ENCODE results near the gene SNTG2. TPM values are rescaled to one million over a fixed set of nuclear protein-coding genes. Genes with fewer than 3 reads are reported as not detected.

The SNTG2 gene
- total RNA-seq, 1 donor from 2014 or later, result 1.9 TPM

DNA sequence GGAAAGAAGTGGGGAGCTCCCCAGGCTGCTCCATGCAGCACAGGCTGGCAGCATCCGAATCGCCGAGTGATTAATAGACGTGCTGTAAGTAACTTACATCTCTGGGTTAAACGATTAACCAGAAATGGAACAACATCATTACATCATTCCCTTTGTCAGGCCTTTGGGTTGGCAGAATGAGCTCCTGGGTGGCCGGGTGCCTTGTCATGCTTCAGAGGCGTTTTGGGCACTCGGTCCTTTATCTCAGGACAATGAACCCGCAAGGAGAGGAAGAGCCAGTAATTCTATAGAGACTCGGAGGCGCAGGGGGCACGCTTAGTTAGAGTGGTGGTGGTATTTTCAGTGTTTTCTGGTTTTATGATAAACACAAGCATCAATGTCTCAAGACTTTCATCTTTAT is 315.7 kb downstream of the SNTG2 start:
- no peak overlapping the region for H3K9ac ChIP-seq (ENCODE audit: low read length)
- no peaks in the 10 kb centered on the region for H3K9me3 ChIP-seq (ENCODE audit: insufficient read depth, low read depth, low read length)
- Mint-ChIP-seq H3K4me3 (ENCODE audit: unreplicated experiment) (no peak overlapping the region), H3K27ac (ENCODE audit: unreplicated experiment) (no peak overlapping the region), H3K36me3 (ENCODE audit: low read depth, unreplicated experiment) (no peaks in the 10 kb centered on the region), H3K4me1 (ENCODE audit: low read depth, unreplicated experiment) (no peaks in the 10 kb centered on the region), H3K27me3 (ENCODE audit: low read depth, unreplicated experiment) (peaks cover 20% of the 10 kb centered on the region), H3K9me3 (ENCODE audit: unreplicated experiment) (no peaks in the 10 kb centered on the region)
- TF ChIP-seq, protein P1, sequence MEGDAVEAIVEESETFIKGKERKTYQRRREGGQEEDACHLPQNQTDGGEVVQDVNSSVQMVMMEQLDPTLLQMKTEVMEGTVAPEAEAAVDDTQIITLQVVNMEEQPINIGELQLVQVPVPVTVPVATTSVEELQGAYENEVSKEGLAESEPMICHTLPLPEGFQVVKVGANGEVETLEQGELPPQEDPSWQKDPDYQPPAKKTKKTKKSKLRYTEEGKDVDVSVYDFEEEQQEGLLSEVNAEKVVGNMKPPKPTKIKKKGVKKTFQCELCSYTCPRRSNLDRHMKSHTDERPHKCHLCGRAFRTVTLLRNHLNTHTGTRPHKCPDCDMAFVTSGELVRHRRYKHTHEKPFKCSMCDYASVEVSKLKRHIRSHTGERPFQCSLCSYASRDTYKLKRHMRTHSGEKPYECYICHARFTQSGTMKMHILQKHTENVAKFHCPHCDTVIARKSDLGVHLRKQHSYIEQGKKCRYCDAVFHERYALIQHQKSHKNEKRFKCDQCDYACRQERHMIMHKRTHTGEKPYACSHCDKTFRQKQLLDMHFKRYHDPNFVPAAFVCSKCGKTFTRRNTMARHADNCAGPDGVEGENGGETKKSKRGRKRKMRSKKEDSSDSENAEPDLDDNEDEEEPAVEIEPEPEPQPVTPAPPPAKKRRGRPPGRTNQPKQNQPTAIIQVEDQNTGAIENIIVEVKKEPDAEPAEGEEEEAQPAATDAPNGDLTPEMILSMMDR (IDR thresholded peaks at IDR 0.05; ENCODE audit: insufficient read depth, low read depth, low read length), result no peak
- no peak for TF ChIP-seq EZH2 (IDR thresholded peaks at IDR 0.05; ENCODE audit: insufficient read depth, low read length)
- no peaks in the 10 kb centered on the region for H4K20me1 ChIP-seq (ENCODE audit: insufficient read depth, low read length)
- no peak overlapping the region for H2AFZ ChIP-seq (ENCODE audit: low read depth, low read length)
- no peaks in the 10 kb centered on the region for H3K4me1 ChIP-seq (ENCODE audit: insufficient read depth, low read length)
- no peak for DNase-seq (ENCODE audit: low read depth)
- H3K79me2 ChIP-seq (ENCODE audit: insufficient read depth, low read length), result no peaks in the 10 kb centered on the region
- no peak overlapping the region for H3K4me2 ChIP-seq (ENCODE audit: low read length)
- H3K27me3 ChIP-seq (ENCODE audit: insufficient read depth, low read length), result no peaks in the 10 kb centered on the region
- H3K36me3 ChIP-seq (ENCODE audit: insufficient read depth, low read length), result no peaks in the 10 kb centered on the region
- FAIRE-seq, result no peak
- H3K4me3 ChIP-seq (ENCODE audit: insufficient read depth, low read depth, low read length), result no peak overlapping the region
- H3K27ac ChIP-seq (ENCODE audit: low read depth, low read length), result no peak overlapping the region

DNA sequence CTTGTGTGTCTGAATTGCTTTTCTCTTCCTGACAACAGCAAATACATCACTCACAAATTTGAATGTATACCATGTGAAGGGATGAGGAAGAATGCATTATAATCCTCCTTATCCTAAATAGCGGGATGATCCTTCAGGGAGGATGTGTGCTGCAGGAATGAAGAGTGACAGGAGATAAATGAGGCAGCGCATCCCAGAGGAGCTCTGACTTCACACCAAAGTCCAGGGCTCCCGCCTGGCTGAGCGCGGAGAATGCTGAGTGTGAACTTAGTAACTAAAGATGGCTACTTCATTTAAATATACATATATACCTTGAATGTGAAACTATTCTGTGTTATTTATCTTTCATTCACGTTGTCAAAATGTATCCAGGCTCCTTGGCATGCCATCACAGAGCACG is 317.4 kb downstream of the SNTG2 start:
- H3K27me3 ChIP-seq (ENCODE audit: insufficient read depth, low read length), result no peaks in the 10 kb centered on the region
- no peak for FAIRE-seq
- no peak overlapping the region for H3K27ac ChIP-seq (ENCODE audit: low read depth, low read length)
- DNase-seq (ENCODE audit: low read depth), result no peak
- no peaks in the 10 kb centered on the region for H4K20me1 ChIP-seq (ENCODE audit: insufficient read depth, low read length)
- no peaks in the 10 kb centered on the region for H3K4me1 Mint-ChIP-seq (ENCODE audit: low read depth, unreplicated experiment)
- no peaks in the 10 kb centered on the region for H3K9me3 Mint-ChIP-seq (ENCODE audit: unreplicated experiment)
- peaks cover 2% of the 10 kb centered on the region for H3K9me3 ChIP-seq (ENCODE audit: insufficient read depth, low read depth, low read length)
- H3K9ac ChIP-seq (ENCODE audit: low read length), result no peak overlapping the region
- H3K36me3 Mint-ChIP-seq (ENCODE audit: low read depth, unreplicated experiment), result no peaks in the 10 kb centered on the region
- H2AFZ ChIP-seq (ENCODE audit: low read depth, low read length), result no peak overlapping the region
- H3K4me3 ChIP-seq (ENCODE audit: insufficient read depth, low read depth, low read length), result no peak overlapping the region
- H3K27ac Mint-ChIP-seq (ENCODE audit: unreplicated experiment), result no peak overlapping the region
- no peaks in the 10 kb centered on the region for H3K36me3 ChIP-seq (ENCODE audit: insufficient read depth, low read length)
- TF ChIP-seq, protein P1 (IDR thresholded peaks at IDR 0.05; ENCODE audit: insufficient read depth, low read depth, low read length), result no peak
- no peak for TF ChIP-seq EZH2 (IDR thresholded peaks at IDR 0.05; ENCODE audit: insufficient read depth, low read length)
- H3K4me1 ChIP-seq (ENCODE audit: insufficient read depth, low read length), result no peaks in the 10 kb centered on the region
- H3K79me2 ChIP-seq (ENCODE audit: insufficient read depth, low read length), result no peaks in the 10 kb centered on the region
- no peak overlapping the region for H3K4me2 ChIP-seq (ENCODE audit: low read length)
- H3K27me3 Mint-ChIP-seq (ENCODE audit: low read depth, unreplicated experiment), result peaks cover 19% of the 10 kb centered on the region
- H3K4me3 Mint-ChIP-seq (ENCODE audit: unreplicated experiment), result no peak overlapping the region

DNA sequence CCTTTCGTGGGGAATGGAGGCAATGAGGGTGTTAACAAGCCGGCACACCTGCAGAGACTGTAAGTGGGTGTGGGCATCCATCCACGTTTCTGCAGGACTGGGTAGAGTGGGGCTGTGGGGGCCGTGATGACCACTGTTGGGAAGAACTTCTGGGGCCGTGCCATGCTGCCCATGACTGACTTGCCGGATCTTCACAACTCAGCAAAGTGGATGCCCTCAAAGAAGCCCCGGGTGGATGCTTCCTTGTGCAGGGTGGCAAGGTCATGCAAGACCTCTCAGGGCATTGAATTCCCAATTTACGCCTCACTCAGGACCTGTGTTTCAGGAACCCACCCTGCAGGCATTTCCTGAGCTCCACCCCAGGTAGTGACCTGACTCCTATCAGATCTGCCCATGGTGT is 319.2 kb downstream of the SNTG2 start:
- H3K27ac Mint-ChIP-seq (ENCODE audit: unreplicated experiment), result no peak overlapping the region
- peaks cover 2% of the 10 kb centered on the region for H3K9me3 ChIP-seq (ENCODE audit: insufficient read depth, low read depth, low read length)
- no peak overlapping the region for H2AFZ ChIP-seq (ENCODE audit: low read depth, low read length)
- no peaks in the 10 kb centered on the region for H3K79me2 ChIP-seq (ENCODE audit: insufficient read depth, low read length)
- H3K9me3 Mint-ChIP-seq (ENCODE audit: unreplicated experiment), result peaks cover 2% of the 10 kb centered on the region
- H3K4me2 ChIP-seq (ENCODE audit: low read length), result no peak overlapping the region
- no peaks in the 10 kb centered on the region for H3K4me1 Mint-ChIP-seq (ENCODE audit: low read depth, unreplicated experiment)
- no peaks in the 10 kb centered on the region for H3K4me1 ChIP-seq (ENCODE audit: insufficient read depth, low read length)
- H3K27me3 ChIP-seq (ENCODE audit: insufficient read depth, low read length), result no peaks in the 10 kb centered on the region
- FAIRE-seq (no peak), DNase-seq (ENCODE audit: low read depth) (no peak)
- peaks cover 22% of the 10 kb centered on the region for H3K27me3 Mint-ChIP-seq (ENCODE audit: low read depth, unreplicated experiment)
- TF ChIP-seq, protein P1 (IDR thresholded peaks at IDR 0.05; ENCODE audit: insufficient read depth, low read depth, low read length), result no peak
- no peak for TF ChIP-seq EZH2 (IDR thresholded peaks at IDR 0.05; ENCODE audit: insufficient read depth, low read length)
- H3K4me3 Mint-ChIP-seq (ENCODE audit: unreplicated experiment), result no peak overlapping the region
- no peaks in the 10 kb centered on the region for H3K36me3 Mint-ChIP-seq (ENCODE audit: low read depth, unreplicated experiment)
- no peaks in the 10 kb centered on the region for H3K36me3 ChIP-seq (ENCODE audit: insufficient read depth, low read length)
- no peak overlapping the region for H3K9ac ChIP-seq (ENCODE audit: low read length)
- H3K27ac ChIP-seq (ENCODE audit: low read depth, low read length), result no peak overlapping the region
- no peaks in the 10 kb centered on the region for H4K20me1 ChIP-seq (ENCODE audit: insufficient read depth, low read length)
- no peak overlapping the region for H3K4me3 ChIP-seq (ENCODE audit: insufficient read depth, low read depth, low read length)
